A549 (cell line): ENCODE measurements around the gene EFTUD2.

ENCODE experiments used
- CTCF ChIP-seq: fragments of >200 bp; sonication (Bioruptor Twin); formaldehyde crosslinking; IDR thresholded peaks from 3 replicates; pipeline ENCODE4 v1.5.1; 2016
- HDAC2 ChIP-seq: fragments of 200-600 bp; sonication (generic); IDR thresholded peaks from 2 replicates; pipeline ENCODE4 v1.6.1; 2016
- HOXB13 ChIP-seq: fragments of 250-450 bp; sonication (Bioruptor Pico); IDR thresholded peaks from 2 replicates; pipeline ENCODE4 v1.5.0; 2020; ENCODE audit warnings: low read depth, mild to moderate bottlenecking, moderate library complexity
- RAD21 ChIP-seq, 2 experiments: fragments of >200 bp in 1 of 2; sonication (Bioruptor Twin) in 1 of 2; formaldehyde crosslinking in 1 of 2; IDR thresholded peaks in 1 of 2; conservative IDR thresholded peaks in 1 of 2; 2 replicates in 1 of 2; 3 replicates in 1 of 2; pipeline ENCODE4 v1.6.1; 2012 to 2018; ENCODE audit warnings: inconsistent platforms in 1 of 2
- TF ChIP-seq, protein P1 (sequence below): fragments of 150-350 bp; IDR thresholded peaks from 2 replicates; pipeline ENCODE4 v1.6.1; 2014; ENCODE audit warnings: low read depth, mild to moderate bottlenecking, low read length

DNA sequence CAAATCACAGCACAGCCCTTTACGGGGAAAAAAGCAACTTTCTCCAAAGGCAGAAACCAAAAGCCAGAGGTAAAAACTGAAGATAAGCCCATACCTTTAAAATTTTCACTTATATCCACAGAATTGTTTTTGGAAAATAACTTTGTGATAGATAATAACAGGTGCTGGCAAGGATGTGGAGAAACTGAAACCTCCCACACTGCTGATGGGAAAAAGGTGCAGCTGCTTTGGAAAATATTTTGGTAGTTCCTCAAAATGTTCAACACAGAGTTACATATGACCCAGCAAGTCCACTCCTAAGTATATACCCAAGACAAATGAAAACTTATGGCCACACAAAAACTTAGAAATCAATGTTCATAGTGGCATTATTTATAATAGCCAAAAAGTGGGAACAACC, 12.2 kb downstream of the EFTUD2 start:
- TF ChIP-seq, protein P1, sequence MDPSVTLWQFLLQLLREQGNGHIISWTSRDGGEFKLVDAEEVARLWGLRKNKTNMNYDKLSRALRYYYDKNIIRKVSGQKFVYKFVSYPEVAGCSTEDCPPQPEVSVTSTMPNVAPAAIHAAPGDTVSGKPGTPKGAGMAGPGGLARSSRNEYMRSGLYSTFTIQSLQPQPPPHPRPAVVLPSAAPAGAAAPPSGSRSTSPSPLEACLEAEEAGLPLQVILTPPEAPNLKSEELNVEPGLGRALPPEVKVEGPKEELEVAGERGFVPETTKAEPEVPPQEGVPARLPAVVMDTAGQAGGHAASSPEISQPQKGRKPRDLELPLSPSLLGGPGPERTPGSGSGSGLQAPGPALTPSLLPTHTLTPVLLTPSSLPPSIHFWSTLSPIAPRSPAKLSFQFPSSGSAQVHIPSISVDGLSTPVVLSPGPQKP, result no peak
- TF ChIP-seq CTCF (no peak), HDAC2 (no peak), HOXB13 (CRISPR knock-in tag) (no peak), RAD21 (conservative IDR thresholded peaks at IDR 0.05 in 1 of 2, IDR thresholded peaks at IDR 0.05 in 1 of 2) (no peak)
